ENCODE data around the gene MOV10. TPM values are rescaled to one million over a fixed set of nuclear protein-coding genes. Genes with fewer than 3 reads are reported as not detected.
"Not testable (repeated sequence)": the region's sequence is repeated elsewhere in the genome, so short reads cannot be mapped to it uniquely, and the experiment has no call there.

The MOV10 gene
- total and polyA plus RNA-seq, 2 experiments from 2014 or later, result 62.0 to 96.2 TPM

GRCh38 chr1:112722601-112723510 is 48.4 kb downstream of the MOV10 start:
- Histone ChIP-seq H3K27ac (no peak overlapping the region), H3K4me1 (ENCODE audit: low read depth) (peaks cover 4% of the 10 kb centered on the region), H3K4me3 (no peak overlapping the region), H3K36me3 (no peaks in the 10 kb centered on the region), H3K27me3 (peaks cover 11% of the 10 kb centered on the region), H3K9me3 (ENCODE audit: low read depth) (no peaks in the 10 kb centered on the region)
- peak in 1 of 2 donors; percentile 65 for DNase-seq (ENCODE audit: low read depth in 1 of 2, low spot score in 1 of 2)
- TF ChIP-seq, protein P1, sequence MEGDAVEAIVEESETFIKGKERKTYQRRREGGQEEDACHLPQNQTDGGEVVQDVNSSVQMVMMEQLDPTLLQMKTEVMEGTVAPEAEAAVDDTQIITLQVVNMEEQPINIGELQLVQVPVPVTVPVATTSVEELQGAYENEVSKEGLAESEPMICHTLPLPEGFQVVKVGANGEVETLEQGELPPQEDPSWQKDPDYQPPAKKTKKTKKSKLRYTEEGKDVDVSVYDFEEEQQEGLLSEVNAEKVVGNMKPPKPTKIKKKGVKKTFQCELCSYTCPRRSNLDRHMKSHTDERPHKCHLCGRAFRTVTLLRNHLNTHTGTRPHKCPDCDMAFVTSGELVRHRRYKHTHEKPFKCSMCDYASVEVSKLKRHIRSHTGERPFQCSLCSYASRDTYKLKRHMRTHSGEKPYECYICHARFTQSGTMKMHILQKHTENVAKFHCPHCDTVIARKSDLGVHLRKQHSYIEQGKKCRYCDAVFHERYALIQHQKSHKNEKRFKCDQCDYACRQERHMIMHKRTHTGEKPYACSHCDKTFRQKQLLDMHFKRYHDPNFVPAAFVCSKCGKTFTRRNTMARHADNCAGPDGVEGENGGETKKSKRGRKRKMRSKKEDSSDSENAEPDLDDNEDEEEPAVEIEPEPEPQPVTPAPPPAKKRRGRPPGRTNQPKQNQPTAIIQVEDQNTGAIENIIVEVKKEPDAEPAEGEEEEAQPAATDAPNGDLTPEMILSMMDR (IDR thresholded peaks at IDR 0.05; ENCODE audit: low read depth, low read length), result no peak

DNA sequence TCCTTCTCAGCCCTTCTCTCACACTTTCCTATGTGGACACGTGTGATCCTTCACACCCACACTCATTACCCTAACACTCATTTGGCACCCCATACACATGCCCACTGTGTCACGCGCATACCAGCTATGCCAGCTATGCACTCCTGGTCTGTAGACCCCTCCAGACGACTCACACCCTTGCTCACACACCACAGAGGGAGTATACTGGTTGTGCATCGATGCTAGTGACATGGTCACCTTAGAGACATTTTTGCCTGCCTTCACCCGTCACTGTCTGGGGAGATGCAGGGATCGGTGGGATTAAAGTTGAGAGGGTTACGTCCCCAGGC is 49.0 kb downstream of the MOV10 start:
- no peak for DNase-seq (ENCODE audit: low read depth in 1 of 2, low spot score in 1 of 2)
- TF ChIP-seq, protein P1 (IDR thresholded peaks at IDR 0.05; ENCODE audit: low read depth, low read length), result no peak
- Histone ChIP-seq H3K27ac (no peak overlapping the region), H3K4me3 (no peak overlapping the region), H3K27me3 (peaks cover 11% of the 10 kb centered on the region), H3K36me3 (no peaks in the 10 kb centered on the region), H3K4me1 (ENCODE audit: low read depth) (peaks cover 4% of the 10 kb centered on the region), H3K9me3 (ENCODE audit: low read depth) (no peaks in the 10 kb centered on the region)

DNA sequence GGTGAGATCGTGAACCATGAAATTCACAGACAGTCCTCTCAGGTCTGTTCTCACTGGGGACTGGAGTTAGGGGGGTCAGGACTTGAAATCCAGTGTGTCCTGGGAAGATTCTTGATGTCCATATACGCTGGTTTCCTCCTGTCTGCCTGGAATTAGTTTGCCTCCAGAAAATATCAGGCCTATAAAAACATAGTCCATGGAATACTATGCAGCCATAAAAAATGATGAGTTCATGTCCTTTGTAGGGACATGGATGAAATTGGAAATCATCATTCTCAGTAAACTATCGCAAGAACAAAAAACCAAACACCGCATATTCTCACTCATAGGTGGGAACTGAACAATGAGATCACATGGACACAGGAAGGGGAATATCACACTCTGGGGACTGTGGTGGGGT is 49.8 kb downstream of the MOV10 start:
- H3K36me3 ChIP-seq; H3K4me1 ChIP-seq (ENCODE audit: low read depth); H3K27me3 ChIP-seq; DNase-seq (ENCODE audit: low read depth in 1 of 2, low spot score in 1 of 2); H3K9me3 ChIP-seq (ENCODE audit: low read depth); H3K27ac ChIP-seq; H3K4me3 ChIP-seq: not testable (repeated sequence)

DNA sequence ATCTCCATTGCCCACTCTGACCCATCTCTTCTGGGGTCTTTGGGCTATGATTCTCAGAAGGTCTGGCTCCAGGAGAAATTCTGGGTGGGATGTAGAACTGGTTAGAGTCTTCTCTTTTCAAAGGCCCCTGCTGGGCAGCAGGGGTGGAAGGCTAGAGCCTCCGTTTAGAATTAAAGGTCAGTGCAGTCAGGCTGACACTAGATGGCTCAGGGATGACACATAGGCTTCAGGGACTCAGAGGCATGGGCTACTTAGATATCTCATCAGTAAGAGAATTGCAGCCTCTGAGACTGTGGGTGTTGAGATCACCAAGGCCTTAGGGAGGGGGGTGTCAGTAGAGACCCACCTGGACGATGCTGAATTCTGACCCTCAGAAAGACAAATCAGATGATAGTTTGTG is 53.3 kb downstream of the MOV10 start:
- no peak for DNase-seq (ENCODE audit: low read depth in 1 of 2, low spot score in 1 of 2)

GRCh38 chr1:112728306-112728971 is 54.0 kb downstream of the MOV10 start:
- not testable (repeated sequence) for H3K36me3 ChIP-seq; H3K27me3 ChIP-seq; H3K4me1 ChIP-seq (ENCODE audit: low read depth); H3K27ac ChIP-seq; H3K4me3 ChIP-seq; H3K9me3 ChIP-seq (ENCODE audit: low read depth); DNase-seq (ENCODE audit: low read depth in 1 of 2, low spot score in 1 of 2)

More for the DNA sequence above, 53.3 kb downstream of the MOV10 start:
- H3K27me3 ChIP-seq, result no peaks in the 10 kb centered on the region
- no peaks in the 10 kb centered on the region for H3K9me3 ChIP-seq (ENCODE audit: low read depth)
- TF ChIP-seq, protein P1 (IDR thresholded peaks at IDR 0.05; ENCODE audit: low read depth, low read length), result no peak
- H3K4me1 ChIP-seq (ENCODE audit: low read depth), result peaks cover 3% of the 10 kb centered on the region
- H3K36me3 ChIP-seq, result no peaks in the 10 kb centered on the region
- no peak overlapping the region for H3K4me3 ChIP-seq
- no peak overlapping the region for H3K27ac ChIP-seq

GRCh38 chr1:112729011-112729410 is 54.6 kb downstream of the MOV10 start:
- not testable (repeated sequence) for H3K9me3 ChIP-seq (ENCODE audit: low read depth); H3K27me3 ChIP-seq; H3K4me1 ChIP-seq (ENCODE audit: low read depth); H3K4me3 ChIP-seq; DNase-seq (ENCODE audit: low read depth in 1 of 2, low spot score in 1 of 2); H3K36me3 ChIP-seq; H3K27ac ChIP-seq

DNA sequence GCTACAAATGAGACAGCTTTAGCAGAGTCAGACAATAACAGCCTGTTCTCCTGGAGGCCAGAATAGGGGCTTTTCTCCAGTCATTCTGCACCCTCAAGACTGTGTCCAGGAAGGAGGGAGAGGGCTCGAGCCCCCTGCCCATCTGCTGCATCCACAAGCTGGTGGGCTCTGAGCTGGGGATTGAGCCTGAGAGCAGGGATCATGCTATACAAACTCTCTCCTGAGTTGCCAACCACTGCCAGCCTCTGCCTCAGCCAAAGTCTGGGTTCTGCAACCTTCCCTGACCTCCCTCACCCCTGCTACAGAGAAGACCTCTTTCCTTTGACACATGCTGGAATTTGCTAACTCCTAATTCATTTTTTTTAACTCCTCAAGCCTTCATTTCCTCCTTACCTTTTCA is 55.5 kb downstream of the MOV10 start:
- Histone ChIP-seq H3K4me3 (no peak overlapping the region), H3K27me3 (no peaks in the 10 kb centered on the region), H3K4me1 (ENCODE audit: low read depth) (peaks cover 3% of the 10 kb centered on the region), H3K9me3 (ENCODE audit: low read depth) (no peaks in the 10 kb centered on the region), H3K27ac (no peak overlapping the region), H3K36me3 (no peaks in the 10 kb centered on the region)
- TF ChIP-seq, protein P1 (IDR thresholded peaks at IDR 0.05; ENCODE audit: low read depth, low read length), result no peak
- DNase-seq (ENCODE audit: low read depth in 1 of 2, low spot score in 1 of 2), result no peak

Data from cardiac muscle cell (in vitro differentiated cells and primary cell).